Middle frontal gyrus (tissue), 1 donor: ENCODE data around the gene GATA1.
A peak's percentile ranks its signal among the peaks of the same experiment; 100 is the strongest.

Source experiments
- DNase-seq: peaks from one replicate; pipeline ENCODE4 v3.0.0-alpha.2; 2015; ENCODE audit warnings: low spot score; ENCODE audit errors: extremely low spot score

The GATA1 gene

GRCh38 chrX:48786341-48786800 is at the start of gene GATA1:
GATA1 (plus strand) TSS chrX:48786590; CDS start chrX:48791110, 4,520 bp downstream.
- DNase-seq: no peak

GRCh38 chrX:48736878-48737212 is 49.5 kb upstream of the GATA1 start:
- no peak for DNase-seq

- DNase-seq: peak; percentile 91
These were observed 49.0 kb upstream of the GATA1 start for GRCh38 chrX:48737213-48737938.

- DNase-seq: no peak
These were observed 48.5 kb upstream of the GATA1 start for GRCh38 chrX:48737940-48738339.

- no peak for DNase-seq
These were observed 44.6 kb upstream of the GATA1 start for GRCh38 chrX:48741834-48742233.

GRCh38 chrX:48745222-48745621 is 41.2 kb upstream of the GATA1 start:
- DNase-seq: no peak

GRCh38 chrX:48747415-48748016 is 38.9 kb upstream of the GATA1 start:
- no peak for DNase-seq

GRCh38 chrX:48749182-48749581 is 37.2 kb upstream of the GATA1 start:
- no peak for DNase-seq

- DNase-seq: no peak
These were observed 35.0 kb upstream of the GATA1 start for GRCh38 chrX:48751343-48751742.

- no peak for DNase-seq
These were observed 33.9 kb upstream of the GATA1 start for GRCh38 chrX:48752498-48752897.

GRCh38 chrX:48753708-48754228 is 32.6 kb upstream of the GATA1 start:
- DNase-seq: no peak

- no peak for DNase-seq
These were observed 32.2 kb upstream of the GATA1 start for GRCh38 chrX:48754238-48754637.

GRCh38 chrX:48761674-48762471 is 24.5 kb upstream of the GATA1 start, which contains the start of gene GLOD5:
GLOD5 (plus strand) TSS chrX:48761747; CDS start chrX:48761791, 44 bp downstream.
- DNase-seq: no peak

GRCh38 chrX:48769230-48769629 is 17.2 kb upstream of the GATA1 start:
- no peak for DNase-seq

- no peak for DNase-seq
These were observed 16.1 kb upstream of the GATA1 start for GRCh38 chrX:48770296-48770695.

- no peak for DNase-seq
These were observed 13.8 kb upstream of the GATA1 start for GRCh38 chrX:48772602-48773001.

- DNase-seq: no peak
These were observed 9.5 kb upstream of the GATA1 start for GRCh38 chrX:48776818-48777439.

- no peak for DNase-seq
These were observed 7.0 kb upstream of the GATA1 start for GRCh38 chrX:48779399-48779798.

- DNase-seq: no peak
These were observed 4.7 kb upstream of the GATA1 start for GRCh38 chrX:48781705-48782104.

- no peak for DNase-seq
These were observed 4.2 kb upstream of the GATA1 start for GRCh38 chrX:48782216-48782615.

- DNase-seq: no peak
These were observed 3.6 kb upstream of the GATA1 start for GRCh38 chrX:48782795-48783194.

- DNase-seq: no peak
These were observed 1.7 kb upstream of the GATA1 start for GRCh38 chrX:48784726-48785125.
